Measurements from ENCODE around the gene CALML5. TPM values are rescaled to one million over a fixed set of nuclear protein-coding genes. Genes with fewer than 3 reads are reported as not detected.

The CALML5 gene
- total and polyA plus RNA-seq, 2 experiments from 2014 or later = not detected

GRCh38 chr10:5532307-5532605 lies 32.9 kb upstream of the CALML5 start:
- Histone ChIP-seq H3K9me3 (ENCODE audit: low read depth) (no peaks in the 10 kb centered on the region), H3K4me1 (ENCODE audit: insufficient read depth) (peaks cover 4% of the 10 kb centered on the region; the same call in 1 of the 2 replicates), H3K27me3 (replicated peaks; ENCODE audit: insufficient read depth) (no peaks in the 10 kb centered on the region), H3K9ac (no peak overlapping the region), H3K36me3 (ENCODE audit: low read depth) (no peaks in the 10 kb centered on the region), H3K9me2 (ENCODE audit: insufficient read depth) (no peaks in the 10 kb centered on the region), H3F3A (ENCODE audit: insufficient read depth) (0 out of 2 replicates have a peak, but pooled peaks cover 8% of the 10 kb centered on the region), H3K79me2 (ENCODE audit: insufficient read depth) (no peaks in the 10 kb centered on the region), H3K27ac (no peak overlapping the region), H3K4me3 (no peak overlapping the region), H3K4me2 (ENCODE audit: unreplicated experiment) (no peak overlapping the region), H4K20me1 (ENCODE audit: insufficient read depth) (no peaks in the 10 kb centered on the region), H2AFZ (no peak overlapping the region)
- DNase-seq = no peak
- 94 to 97% methylated on average over 10 of the region's 10 CpGs for WGBS, 2 experiments (ENCODE audit: low coverage in 1 of 2, low lambda C conversion rate in 2 of 2, missing lambda C conversion rate in 2 of 2)
- in situ Hi-C loops (cut with MboI) = no loop called here
- TF ChIP-seq EZH2phosphoT487 (IDR thresholded peaks at IDR 0.05; ENCODE audit: insufficient read depth, low read depth) (no peak), EZH2 (IDR thresholded peaks at IDR 0.05; ENCODE audit: insufficient read depth, poor library complexity, severe bottlenecking) (no peak)

- 81 to 86% methylated on average over 10 of the region's 10 CpGs for WGBS, 2 experiments (ENCODE audit: low coverage in 1 of 2, low lambda C conversion rate in 2 of 2, missing lambda C conversion rate in 2 of 2)
- in situ Hi-C loops (cut with MboI) = no loop called here
Measured at GRCh38 chr10:5531558-5532306, 32.4 kb upstream of the CALML5 start.

GRCh38 chr10:5530846-5531557 lies 31.6 kb upstream of the CALML5 start:
- H3K36me3 ChIP-seq (ENCODE audit: low read depth) = no peaks in the 10 kb centered on the region
- in situ Hi-C loops (cut with MboI) = no loop called here

More at GRCh38 chr10:5531558-5532306, 32.4 kb upstream of the CALML5 start:
- Histone ChIP-seq H3F3A (ENCODE audit: insufficient read depth) (0 out of 2 replicates have a peak, but pooled peaks cover 8% of the 10 kb centered on the region), H3K27me3 (replicated peaks; ENCODE audit: insufficient read depth) (no peaks in the 10 kb centered on the region), H3K4me3 (no peak overlapping the region), H3K9ac (no peak overlapping the region), H3K27ac (no peak overlapping the region), H3K4me1 (ENCODE audit: insufficient read depth) (peaks cover 4% of the 10 kb centered on the region; the same call in 1 of the 2 replicates), H3K9me3 (ENCODE audit: low read depth) (no peaks in the 10 kb centered on the region), H3K9me2 (ENCODE audit: insufficient read depth) (no peaks in the 10 kb centered on the region), H3K4me2 (ENCODE audit: unreplicated experiment) (no peak overlapping the region), H4K20me1 (ENCODE audit: insufficient read depth) (no peaks in the 10 kb centered on the region), H3K36me3 (ENCODE audit: low read depth) (no peaks in the 10 kb centered on the region), H2AFZ (no peak overlapping the region), H3K79me2 (ENCODE audit: insufficient read depth) (no peaks in the 10 kb centered on the region)
- no peak for DNase-seq
- no peak for TF ChIP-seq EZH2 (IDR thresholded peaks at IDR 0.05; ENCODE audit: insufficient read depth, poor library complexity, severe bottlenecking)
- TF ChIP-seq EZH2phosphoT487 (IDR thresholded peaks at IDR 0.05; ENCODE audit: insufficient read depth, low read depth) = no peak

GRCh38 chr10:5530412-5530806 lies 31.0 kb upstream of the CALML5 start:
- Histone ChIP-seq H3K79me2 (ENCODE audit: insufficient read depth) (no peaks in the 10 kb centered on the region), H2AFZ (no peak overlapping the region), H3K36me3 (ENCODE audit: low read depth) (no peaks in the 10 kb centered on the region), H3K9me2 (ENCODE audit: insufficient read depth) (no peaks in the 10 kb centered on the region), H3K4me1 (ENCODE audit: insufficient read depth) (peaks cover 4% of the 10 kb centered on the region; the same call in 1 of the 2 replicates), H4K20me1 (ENCODE audit: insufficient read depth) (no peaks in the 10 kb centered on the region), H3K27ac (no peak overlapping the region), H3K9ac (no peak overlapping the region), H3K27me3 (replicated peaks; ENCODE audit: insufficient read depth) (no peaks in the 10 kb centered on the region), H3K4me2 (ENCODE audit: unreplicated experiment) (no peak overlapping the region), H3K4me3 (no peak overlapping the region), H3K9me3 (ENCODE audit: low read depth) (no peaks in the 10 kb centered on the region), H3F3A (ENCODE audit: insufficient read depth) (0 out of 2 replicates have a peak, but pooled peaks cover 8% of the 10 kb centered on the region)
- TF ChIP-seq EZH2phosphoT487 (IDR thresholded peaks at IDR 0.05; ENCODE audit: insufficient read depth, low read depth) (no peak), EZH2 (IDR thresholded peaks at IDR 0.05; ENCODE audit: insufficient read depth, poor library complexity, severe bottlenecking) (no peak)
- no peak for DNase-seq
- WGBS, 2 experiments (ENCODE audit: low coverage in 1 of 2, low lambda C conversion rate in 2 of 2, missing lambda C conversion rate in 2 of 2) = 91 to 94% methylated on average over 5 of the region's 5 CpGs
- in situ Hi-C loops (cut with MboI) = no loop called here

More at GRCh38 chr10:5530846-5531557, 31.6 kb upstream of the CALML5 start:
- Histone ChIP-seq H3K27ac (no peak overlapping the region), H3K4me2 (ENCODE audit: unreplicated experiment) (no peak overlapping the region), H3K4me1 (ENCODE audit: insufficient read depth) (peaks cover 4% of the 10 kb centered on the region; the same call in 1 of the 2 replicates), H3K4me3 (no peak overlapping the region), H3K9ac (no peak overlapping the region), H3F3A (ENCODE audit: insufficient read depth) (0 out of 2 replicates have a peak, but pooled peaks cover 8% of the 10 kb centered on the region), H2AFZ (no peak overlapping the region), H4K20me1 (ENCODE audit: insufficient read depth) (no peaks in the 10 kb centered on the region), H3K79me2 (ENCODE audit: insufficient read depth) (no peaks in the 10 kb centered on the region), H3K27me3 (replicated peaks; ENCODE audit: insufficient read depth) (no peaks in the 10 kb centered on the region), H3K9me2 (ENCODE audit: insufficient read depth) (no peaks in the 10 kb centered on the region), H3K9me3 (ENCODE audit: low read depth) (no peaks in the 10 kb centered on the region)
- TF ChIP-seq EZH2 (IDR thresholded peaks at IDR 0.05; ENCODE audit: insufficient read depth, poor library complexity, severe bottlenecking) (no peak), EZH2phosphoT487 (IDR thresholded peaks at IDR 0.05; ENCODE audit: insufficient read depth, low read depth) (no peak)
- WGBS, 2 experiments (ENCODE audit: low coverage in 1 of 2, low lambda C conversion rate in 2 of 2, missing lambda C conversion rate in 2 of 2) = 78 to 86% methylated on average over 15 to 16 of the region's 16 CpGs
- no peak for DNase-seq
